ENCODE results near the gene PSPN. TPM values are rescaled to one million over a fixed set of nuclear protein-coding genes. Genes with fewer than 3 reads are reported as not detected.

Gene PSPN
- total and polyA plus RNA-seq, 12 donors: 0.48 to 3.6 (median 1.2) TPM

DNA sequence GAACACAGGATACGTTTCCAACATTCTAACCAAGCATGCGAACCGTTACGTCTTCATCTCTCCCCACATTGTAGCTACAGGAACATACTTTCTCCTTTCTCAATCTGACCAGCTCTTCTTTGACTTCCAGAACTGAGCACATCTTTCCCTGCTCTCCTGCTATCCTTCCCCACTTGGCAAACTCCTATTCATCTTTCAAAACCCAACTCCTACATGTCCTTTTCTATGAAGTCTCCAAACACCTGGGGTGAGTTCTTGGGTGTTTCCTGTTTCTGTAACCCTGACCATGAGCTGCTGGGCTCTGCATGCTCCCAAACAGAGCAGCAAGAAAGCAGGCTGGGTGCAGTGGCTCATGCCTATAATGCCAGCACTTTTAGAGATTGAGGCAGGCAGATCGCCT lies 48.9 kb downstream of the PSPN start:
- Histone ChIP-seq H3K27ac (no peak overlapping the region), H3K36me3 (replicated peaks in 1 of 2) (no peaks in the 10 kb centered on the region), H3K27me3 (no peaks in the 10 kb centered on the region), H3K4me3 (no peak overlapping the region), H3K4me1 (replicated peaks in 1 of 2) (no peaks in the 10 kb centered on the region), H3K9me3 (replicated peaks in 1 of 3) (no peaks in the 10 kb centered on the region)
- intact Hi-C loops (cut with DNase I): no loop called here
- no peak for DNase-seq
- 82 to 91% (median 83%) methylated on average over 5 of the region's 5 CpGs for WGBS, 4 donors
- no peak for TF ChIP-seq POLR2A (IDR thresholded peaks at IDR 0.05)
- TF ChIP-seq, protein P1, sequence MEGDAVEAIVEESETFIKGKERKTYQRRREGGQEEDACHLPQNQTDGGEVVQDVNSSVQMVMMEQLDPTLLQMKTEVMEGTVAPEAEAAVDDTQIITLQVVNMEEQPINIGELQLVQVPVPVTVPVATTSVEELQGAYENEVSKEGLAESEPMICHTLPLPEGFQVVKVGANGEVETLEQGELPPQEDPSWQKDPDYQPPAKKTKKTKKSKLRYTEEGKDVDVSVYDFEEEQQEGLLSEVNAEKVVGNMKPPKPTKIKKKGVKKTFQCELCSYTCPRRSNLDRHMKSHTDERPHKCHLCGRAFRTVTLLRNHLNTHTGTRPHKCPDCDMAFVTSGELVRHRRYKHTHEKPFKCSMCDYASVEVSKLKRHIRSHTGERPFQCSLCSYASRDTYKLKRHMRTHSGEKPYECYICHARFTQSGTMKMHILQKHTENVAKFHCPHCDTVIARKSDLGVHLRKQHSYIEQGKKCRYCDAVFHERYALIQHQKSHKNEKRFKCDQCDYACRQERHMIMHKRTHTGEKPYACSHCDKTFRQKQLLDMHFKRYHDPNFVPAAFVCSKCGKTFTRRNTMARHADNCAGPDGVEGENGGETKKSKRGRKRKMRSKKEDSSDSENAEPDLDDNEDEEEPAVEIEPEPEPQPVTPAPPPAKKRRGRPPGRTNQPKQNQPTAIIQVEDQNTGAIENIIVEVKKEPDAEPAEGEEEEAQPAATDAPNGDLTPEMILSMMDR (IDR thresholded peaks at IDR 0.05): no peak

DNA sequence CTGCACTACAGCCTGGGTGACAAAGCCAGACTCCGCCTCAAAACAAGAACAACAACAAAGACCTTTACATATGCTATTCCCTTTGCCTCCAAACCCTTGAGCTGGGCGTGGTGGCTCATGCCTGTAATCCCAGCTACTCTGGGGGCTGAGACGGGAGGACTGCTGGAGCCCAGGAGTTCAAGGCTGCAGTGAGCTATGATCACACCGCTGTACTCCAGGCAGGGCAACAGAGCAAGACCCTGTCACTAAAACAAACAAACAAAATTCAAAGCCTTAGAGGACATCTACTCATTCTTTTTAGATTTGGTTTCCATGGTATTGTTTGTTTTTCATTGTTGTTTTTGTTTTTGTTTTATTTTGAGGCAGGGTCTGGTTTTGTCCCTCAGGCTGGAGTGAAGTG lies 50.1 kb downstream of the PSPN start:
- 53 to 74% (median 69%) methylated on average over 4 of the region's 4 CpGs for WGBS, 4 donors
- no peaks in the 10 kb centered on the region for H3K4me1 ChIP-seq (replicated peaks in 1 of 2)
- intact Hi-C loops (cut with DNase I): no loop called here
- H3K9me3 ChIP-seq (replicated peaks in 1 of 3): no peaks in the 10 kb centered on the region
- H3K36me3 ChIP-seq (replicated peaks in 1 of 2): no peaks in the 10 kb centered on the region
- H3K4me3 ChIP-seq: no peak overlapping the region
- TF ChIP-seq POLR2A (IDR thresholded peaks at IDR 0.05): no peak
- TF ChIP-seq, protein P1 (IDR thresholded peaks at IDR 0.05): no peak
- H3K27me3 ChIP-seq: peaks cover 6% of the 10 kb centered on the region
- no peak for DNase-seq
- no peak overlapping the region for H3K27ac ChIP-seq

Small RNA genes within 50 kb of the gene (microRNA-seq; reads per million reads assigned to microRNA genes)
- gene MIR3940 (2.2 to 318 (median 56.5) reads per million in 3 donors), gene MIR6790 (0 to 0.28 (median 0) reads per million in 3 donors), gene MIR6885 (1.3 to 3.4 (median 1.9) reads per million in 3 donors)

Small RNA genes within 50 kb of the gene (small RNA-seq; reads per million reads assigned to genes)
- gene MIR6790: 0 reads per million in 2 donors
- gene MIR6885: 0 to 0.08 reads per million in 2 donors

Other genes starting within 250 kb of the PSPN start
- not detected for gene ACSBG2, start 240.3 kb downstream of the PSPN start, total RNA-seq
- not detected for gene ACSBG2, start 240.3 kb downstream of the PSPN start, polyA plus RNA-seq
- 10 to 100 TPM in 8 of 9 donors, 1 to 10 TPM in 1; 9.3 to 66.3 (median 22.8) TPM for gene MLLT1, start 96.0 kb downstream of the PSPN start, total RNA-seq
- gene MLLT1, start 96.0 kb downstream of the PSPN start, polyA plus RNA-seq: 10 to 100 TPM; 10.4 to 41.1 (median 33.6) TPM
- under 1 TPM in 1 of 9 donors, not detected in 8; 0.11 TPM for gene ACER1, start 42.3 kb downstream of the PSPN start, total RNA-seq
- gene ACER1, start 42.3 kb downstream of the PSPN start, polyA plus RNA-seq: under 1 TPM in 1 of 3 donors, not detected in 2; 0.16 TPM
- gene CLPP, start 14.4 kb downstream of the PSPN start, total RNA-seq: 100 to 1,000 TPM in 5 of 9 donors, 10 to 100 TPM in 4; 81.6 to 151 (median 101) TPM
- 10 to 100 TPM; 35.7 to 69.8 (median 57.2) TPM for gene CLPP, start 14.4 kb downstream of the PSPN start, polyA plus RNA-seq
- 100 to 1,000 TPM in 3 of 9 donors, 10 to 100 TPM in 6; 63.8 to 137 (median 86.8) TPM for gene ALKBH7, start 3.1 kb downstream of the PSPN start, total RNA-seq
- gene ALKBH7, start 3.1 kb downstream of the PSPN start, polyA plus RNA-seq: 10 to 100 TPM in 2 of 3 donors, 1 to 10 TPM in 1; 3.2 to 59.2 (median 52.9) TPM
- gene GTF2F1, start 17.2 kb upstream of the PSPN start, total RNA-seq: 10 to 100 TPM; 29.0 to 67.3 (median 48.6) TPM
- gene GTF2F1, start 17.2 kb upstream of the PSPN start, polyA plus RNA-seq: 10 to 100 TPM; 57.1 to 79.1 (median 73.1) TPM
- gene KHSRP, start 48.9 kb upstream of the PSPN start, total RNA-seq: 100 to 1,000 TPM in 6 of 9 donors, 10 to 100 TPM in 3; 44.6 to 261 (median 143) TPM
- gene KHSRP, start 48.9 kb upstream of the PSPN start, polyA plus RNA-seq: 100 to 1,000 TPM in 1 of 3 donors, 10 to 100 TPM in 2; 59.1 to 175 (median 67.7) TPM
- under 1 TPM in 4 of 9 donors, not detected in 5; 0.18 to 0.46 (median 0.29) TPM for gene SLC25A41, start 57.8 kb upstream of the PSPN start, total RNA-seq
- 1 to 10 TPM in 1 of 3 donors, under 1 TPM in 1, not detected in 1; 0.54 to 1.4 TPM for gene SLC25A41, start 57.8 kb upstream of the PSPN start, polyA plus RNA-seq
- gene SLC25A23, start 83.9 kb upstream of the PSPN start, total RNA-seq: 100 to 1,000 TPM in 3 of 9 donors, 10 to 100 TPM in 6; 41.2 to 189 (median 74.3) TPM
- gene SLC25A23, start 83.9 kb upstream of the PSPN start, polyA plus RNA-seq: 10 to 100 TPM; 43.2 to 54.7 (median 49.3) TPM
- under 1 TPM in 5 of 9 donors, not detected in 4; 0.28 to 0.95 (median 0.72) TPM for gene CRB3, start 88.3 kb upstream of the PSPN start, total RNA-seq
- 1 to 10 TPM in 1 of 3 donors, under 1 TPM in 1, not detected in 1; 0.51 to 1.4 TPM for gene CRB3, start 88.3 kb upstream of the PSPN start, polyA plus RNA-seq
- 1 to 10 TPM in 7 of 9 donors, under 1 TPM in 2; 0.66 to 7.6 (median 4.4) TPM for gene DENND1C, start 105.9 kb upstream of the PSPN start, total RNA-seq
- 10 to 100 TPM in 1 of 3 donors, 1 to 10 TPM in 2; 1.4 to 12.1 (median 6.6) TPM for gene DENND1C, start 105.9 kb upstream of the PSPN start, polyA plus RNA-seq
- 100 to 1,000 TPM in 6 of 9 donors, 10 to 100 TPM in 3; 60.1 to 752 (median 166) TPM for gene TUBB4A, start 126.4 kb upstream of the PSPN start, total RNA-seq
- 100 to 1,000 TPM in 1 of 3 donors, 10 to 100 TPM in 2; 50.4 to 560 (median 63.1) TPM for gene TUBB4A, start 126.4 kb upstream of the PSPN start, polyA plus RNA-seq
- 1 to 10 TPM in 4 of 9 donors, under 1 TPM in 4, not detected in 1; 0.50 to 1.6 (median 0.89) TPM for gene TNFSF9, start 155.1 kb upstream of the PSPN start, total RNA-seq
- under 1 TPM; 0.16 to 0.40 (median 0.32) TPM for gene TNFSF9, start 155.1 kb upstream of the PSPN start, polyA plus RNA-seq
- gene CD70, start 215.2 kb upstream of the PSPN start, total RNA-seq: under 1 TPM in 1 of 9 donors, not detected in 8; 0.27 TPM
- under 1 TPM in 1 of 3 donors, not detected in 2; 0.34 TPM for gene CD70, start 215.2 kb upstream of the PSPN start, polyA plus RNA-seq

Measured in adrenal gland (tissue), 12 donors.